Nephron (organoid): ENCODE results near the gene DEPP1.
A peak's percentile ranks its signal among the peaks of the same experiment; 100 is the strongest.

Source experiments
- H3K27ac Mint-ChIP-seq, 3 experiments: 2 replicates each; pipeline ENCODE4 v1.8.0; 2020; ENCODE audit warnings: mixed read lengths in 3 of 3, mild to moderate bottlenecking in 2 of 3, moderate library complexity in 1 of 3
- H3K27me3 Mint-ChIP-seq: 2 replicates; pipeline ENCODE4 v1.8.0; 2021; ENCODE audit warnings: low read depth, mild to moderate bottlenecking, moderate library complexity, mixed read lengths
- H3K36me3 Mint-ChIP-seq: 2 replicates; pipeline ENCODE4 v1.8.0; 2020; ENCODE audit warnings: low read depth, mixed read lengths
- H3K4me1 Mint-ChIP-seq: 2 replicates; pipeline ENCODE4 v1.8.0; 2020; ENCODE audit warnings: mixed read lengths
- H3K4me3 Mint-ChIP-seq, 3 experiments: 2 replicates each; pipeline ENCODE4 v1.8.0; 2020; ENCODE audit warnings: mild to moderate bottlenecking in 3 of 3, mixed read lengths in 3 of 3, moderate library complexity in 2 of 3
- H3K9me3 Mint-ChIP-seq: 2 replicates; pipeline ENCODE4 v1.8.0; 2020; ENCODE audit warnings: mixed read lengths
- CTCF ChIP-seq, 3 experiments: fragments of 200-600 bp; sonication (generic); IDR thresholded peaks; one replicate each; pipeline ENCODE4 v1.5.0; 2021; ENCODE audit warnings: antibody characterized with exemption in 3 of 3; ENCODE audit not compliant: unreplicated experiment in 3 of 3

Gene DEPP1

GRCh38 chr10:44991571-44991970 is 13.0 kb upstream of the DEPP1 start:
- no peaks in the 10 kb centered on the region for H3K27me3 Mint-ChIP-seq
- no peaks in the 10 kb centered on the region for H3K9me3 Mint-ChIP-seq
- peaks cover 18% of the 10 kb centered on the region for H3K36me3 Mint-ChIP-seq
- no peak for TF ChIP-seq CTCF (IDR thresholded peaks at IDR 0.05; ENCODE audit: unreplicated experiment in 3 of 3)
- H3K4me1 Mint-ChIP-seq = peaks cover 56% of the 10 kb centered on the region
- H3K4me3 Mint-ChIP-seq = no peak overlapping the region
- peak overlapping the region in 2 of 3 experiments; percentile 58 to 62 for H3K27ac Mint-ChIP-seq

GRCh38 chr10:44990965-44991364 is 12.4 kb upstream of the DEPP1 start:
- Mint-ChIP-seq H3K9me3 (no peaks in the 10 kb centered on the region), H3K4me1 (peaks cover 56% of the 10 kb centered on the region), H3K27ac (no peak overlapping the region), H3K27me3 (no peaks in the 10 kb centered on the region), H3K36me3 (peaks cover 21% of the 10 kb centered on the region), H3K4me3 (no peak overlapping the region)
- TF ChIP-seq CTCF (IDR thresholded peaks at IDR 0.05; ENCODE audit: unreplicated experiment in 3 of 3) = no peak

- Mint-ChIP-seq H3K9me3 (no peaks in the 10 kb centered on the region), H3K36me3 (peaks cover 28% of the 10 kb centered on the region), H3K27ac (peak overlapping the region in 2 of 3 experiments; percentile 32 to 63), H3K4me3 (no peak overlapping the region), H3K27me3 (no peaks in the 10 kb centered on the region), H3K4me1 (peaks cover 51% of the 10 kb centered on the region)
- TF ChIP-seq CTCF (IDR thresholded peaks at IDR 0.05; ENCODE audit: unreplicated experiment in 3 of 3) = peak; percentile 20 to 54 (median 23)
Measured at GRCh38 chr10:44990302-44990655, 11.7 kb upstream of the DEPP1 start.

- Mint-ChIP-seq H3K27ac (peak overlapping the region in 2 of 3 experiments; percentile 32 to 63), H3K9me3 (no peaks in the 10 kb centered on the region), H3K27me3 (no peaks in the 10 kb centered on the region), H3K4me1 (peaks cover 51% of the 10 kb centered on the region), H3K36me3 (peaks cover 32% of the 10 kb centered on the region), H3K4me3 (no peak overlapping the region)
- no peak for TF ChIP-seq CTCF (IDR thresholded peaks at IDR 0.05; ENCODE audit: unreplicated experiment in 3 of 3)
Measured at GRCh38 chr10:44989597-44990301, 11.1 kb upstream of the DEPP1 start.

GRCh38 chr10:44988957-44989585 is 10.5 kb upstream of the DEPP1 start:
- Mint-ChIP-seq H3K9me3 (no peaks in the 10 kb centered on the region), H3K4me3 (no peak overlapping the region), H3K27ac (peak overlapping the region in 1 of 3 experiments; percentile 32), H3K4me1 (peaks cover 48% of the 10 kb centered on the region), H3K36me3 (peaks cover 36% of the 10 kb centered on the region), H3K27me3 (no peaks in the 10 kb centered on the region)
- no peak for TF ChIP-seq CTCF (IDR thresholded peaks at IDR 0.05; ENCODE audit: unreplicated experiment in 3 of 3)

- Mint-ChIP-seq H3K4me3 (no peak overlapping the region), H3K27me3 (no peaks in the 10 kb centered on the region), H3K9me3 (no peaks in the 10 kb centered on the region), H3K4me1 (peaks cover 47% of the 10 kb centered on the region), H3K36me3 (peaks cover 28% of the 10 kb centered on the region), H3K27ac (no peak overlapping the region)
- no peak for TF ChIP-seq CTCF (IDR thresholded peaks at IDR 0.05; ENCODE audit: unreplicated experiment in 3 of 3)
Measured at GRCh38 chr10:44986670-44987069, 8.1 kb upstream of the DEPP1 start.
